ENCODE data around the gene ELK4. TPM values are rescaled to one million over a fixed set of nuclear protein-coding genes. Genes with fewer than 3 reads are reported as not detected.

Gene ELK4
- total and polyA plus RNA-seq, 2 of the 13 experiments (the other 11 are each of a cell fraction or from before 2014, with no cell fraction given), result 8.3 to 13.1 TPM

DNA sequence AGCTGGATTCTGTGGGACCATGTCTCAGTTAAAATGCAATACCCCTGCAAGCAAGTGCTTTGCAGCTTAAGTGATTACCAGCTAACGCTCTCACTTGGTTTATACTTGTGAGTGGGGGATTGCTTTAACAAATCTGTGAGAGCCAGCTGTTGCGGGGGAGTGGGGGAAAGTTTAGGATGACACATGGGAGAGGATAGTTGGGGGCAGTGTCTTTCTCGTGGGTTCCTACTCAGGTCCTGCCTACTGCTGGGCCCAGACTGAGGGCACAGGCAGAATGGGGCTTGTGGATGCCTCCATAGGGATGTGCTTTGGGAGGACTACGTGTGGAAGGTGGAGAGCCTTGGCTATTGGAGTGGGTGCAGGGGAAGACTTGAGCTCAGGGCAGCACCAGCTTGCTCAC lies 60.1 kb downstream of the ELK4 start (continued):
- TF ChIP-seq ARHGAP35 (CRISPR knock-in tag; IDR thresholded peaks at IDR 0.05; ENCODE audit: borderline replicate concordance) (no peak), HNF4G (IDR thresholded peaks at IDR 0.05; ENCODE audit: borderline replicate concordance, low read depth, low read length) (no peak), HNF4G (CRISPR knock-in tag; IDR thresholded peaks at IDR 0.05; ENCODE audit: borderline replicate concordance, low read depth) (no peak)

- DNase-seq (ENCODE audit: low spot score) (no peak), ATAC-seq (no peak; the same call in 2 of the 3 replicates), FAIRE-seq (no peak)
- Histone ChIP-seq H3K4me3 (replicated peaks in 1 of 3; ENCODE audit: insufficient read depth in 1 of 3, low read depth in 2 of 3, low read length in 3 of 3) (no peak overlapping the region), H3K27ac (ENCODE audit: extremely low read length, insufficient read depth, low read length) (no peak overlapping the region), H3K4me2 (ENCODE audit: low read depth, low read length) (no peak overlapping the region), H4K20me1 (ENCODE audit: insufficient read depth, low read length) (peaks cover 4% of the 10 kb centered on the region; the same call in 1 of the 2 replicates), H3K36me3 (replicated peaks in 1 of 2; ENCODE audit: control insufficient read depth in 1 of 2, insufficient read depth in 2 of 2, low read length in 2 of 2) (no peaks in the 10 kb centered on the region), H3K9ac (ENCODE audit: insufficient read depth, low read depth, low read length) (no peak overlapping the region), H3K9me3 (ENCODE audit: low read length) (no peaks in the 10 kb centered on the region), H3K79me2 (ENCODE audit: insufficient read depth, low read length) (no peaks in the 10 kb centered on the region), H3K27me3 (ENCODE audit: control insufficient read depth in 1 of 2, insufficient read depth in 2 of 2, low read length in 2 of 2) (peaks cover 7 to 71% of the 10 kb centered on the region in 2 experiments), H3K4me1 (ENCODE audit: insufficient read depth, low read length) (no peaks in the 10 kb centered on the region), H2AFZ (ENCODE audit: low read length) (no peak overlapping the region)
- POLR2A ChIA-PET, result no interaction called here
- BruUV-seq (replicated peaks), result no TSS peak
- in situ Hi-C loops (cut with HindIII; ENCODE audit: extremely low pct_ligation_motif_present, low pct_unique_long_range_greater_than_20kb) (no loop called here), intact Hi-C loops (cut with micrococcal nuclease; ENCODE audit: unreplicated experiment) (no loop called here)
- CTCF ChIA-PET (ENCODE audit: low intra/inter-chr PET ratio, low total read pairs), result no interaction called here
- TF ChIP-seq ATF1 (CRISPR knock-in tag; IDR thresholded peaks at IDR 0.05) (no peak), FOSL2 (CRISPR knock-in tag; IDR thresholded peaks at IDR 0.05) (peak; percentile 65)
- 6% methylated on average over 2 of the region's 2 CpGs for whole genome bisulfite sequencing (ENCODE audit: low lambda C conversion rate)
These were observed 60.8 kb downstream of the ELK4 start for GRCh38 chr1:205570796-205571537.

DNA sequence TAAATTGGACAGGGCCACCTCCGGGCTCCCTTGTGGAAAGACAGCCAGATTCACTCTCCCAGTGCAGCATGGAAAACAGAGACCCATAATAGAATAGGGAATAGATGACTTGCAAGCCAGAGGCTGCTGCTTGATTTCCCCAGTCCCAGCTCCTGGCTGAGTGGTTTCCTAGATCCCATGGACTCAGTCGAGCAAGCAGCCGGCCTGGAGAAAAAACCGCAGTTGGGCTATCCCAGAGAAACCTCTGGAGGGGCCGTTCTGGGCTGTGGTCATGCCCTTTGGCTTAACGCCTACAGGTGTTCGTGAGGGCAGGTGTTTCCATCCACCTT lies 61.7 kb downstream of the ELK4 start:
- intact Hi-C loops (cut with micrococcal nuclease; ENCODE audit: unreplicated experiment) (no loop called here), in situ Hi-C loops (cut with HindIII; ENCODE audit: extremely low pct_ligation_motif_present, low pct_unique_long_range_greater_than_20kb) (no loop called here)
- Histone ChIP-seq H3K4me3 (replicated peaks in 1 of 3; ENCODE audit: insufficient read depth in 1 of 3, low read depth in 2 of 3, low read length in 3 of 3) (no peak overlapping the region), H4K20me1 (ENCODE audit: insufficient read depth, low read length) (peaks cover 4% of the 10 kb centered on the region; the same call in 1 of the 2 replicates), H3K9ac (ENCODE audit: insufficient read depth, low read depth, low read length) (no peak overlapping the region), H2AFZ (ENCODE audit: low read length) (no peak overlapping the region), H3K4me2 (ENCODE audit: low read depth, low read length) (no peak overlapping the region), H3K4me1 (ENCODE audit: insufficient read depth, low read length) (no peaks in the 10 kb centered on the region), H3K36me3 (replicated peaks in 1 of 2; ENCODE audit: control insufficient read depth in 1 of 2, insufficient read depth in 2 of 2, low read length in 2 of 2) (no peaks in the 10 kb centered on the region), H3K79me2 (ENCODE audit: insufficient read depth, low read length) (no peaks in the 10 kb centered on the region), H3K9me3 (ENCODE audit: low read length) (no peaks in the 10 kb centered on the region), H3K27ac (ENCODE audit: extremely low read length, insufficient read depth, low read length) (no peak overlapping the region), H3K27me3 (ENCODE audit: control insufficient read depth in 1 of 2, insufficient read depth in 2 of 2, low read length in 2 of 2) (peaks cover 5 to 70% of the 10 kb centered on the region in 2 experiments)
- ATAC-seq (no peak), DNase-seq (ENCODE audit: low spot score) (no peak), FAIRE-seq (no peak)
- ChIA-PET CTCF (ENCODE audit: low intra/inter-chr PET ratio, low total read pairs) (no interaction called here), POLR2A (no interaction called here)
- no TSS peak for BruUV-seq (replicated peaks)
- 0% methylated on average over 4 of the region's 7 CpGs for WGBS (ENCODE audit: low lambda C conversion rate)
- TF ChIP-seq ZNF569 (CRISPR knock-in tag; IDR thresholded peaks at IDR 0.05; ENCODE audit: borderline replicate concordance), result no peak
- no peak for TF ChIP-seq ZNF513 (CRISPR knock-in tag; conservative IDR thresholded peaks at IDR 0.05)
- no peak for TF ChIP-seq FOXC1 (CRISPR knock-in tag; IDR thresholded peaks at IDR 0.05; ENCODE audit: borderline replicate concordance)
- no peak for TF ChIP-seq ZNF256 (CRISPR knock-in tag; conservative IDR thresholded peaks at IDR 0.05)
- no peak for TF ChIP-seq NKX3-1 (CRISPR knock-in tag; IDR thresholded peaks at IDR 0.05)
- TF ChIP-seq ZNF670 (CRISPR knock-in tag; IDR thresholded peaks at IDR 0.05; ENCODE audit: borderline replicate concordance), result no peak
- TF ChIP-seq, protein P1, sequence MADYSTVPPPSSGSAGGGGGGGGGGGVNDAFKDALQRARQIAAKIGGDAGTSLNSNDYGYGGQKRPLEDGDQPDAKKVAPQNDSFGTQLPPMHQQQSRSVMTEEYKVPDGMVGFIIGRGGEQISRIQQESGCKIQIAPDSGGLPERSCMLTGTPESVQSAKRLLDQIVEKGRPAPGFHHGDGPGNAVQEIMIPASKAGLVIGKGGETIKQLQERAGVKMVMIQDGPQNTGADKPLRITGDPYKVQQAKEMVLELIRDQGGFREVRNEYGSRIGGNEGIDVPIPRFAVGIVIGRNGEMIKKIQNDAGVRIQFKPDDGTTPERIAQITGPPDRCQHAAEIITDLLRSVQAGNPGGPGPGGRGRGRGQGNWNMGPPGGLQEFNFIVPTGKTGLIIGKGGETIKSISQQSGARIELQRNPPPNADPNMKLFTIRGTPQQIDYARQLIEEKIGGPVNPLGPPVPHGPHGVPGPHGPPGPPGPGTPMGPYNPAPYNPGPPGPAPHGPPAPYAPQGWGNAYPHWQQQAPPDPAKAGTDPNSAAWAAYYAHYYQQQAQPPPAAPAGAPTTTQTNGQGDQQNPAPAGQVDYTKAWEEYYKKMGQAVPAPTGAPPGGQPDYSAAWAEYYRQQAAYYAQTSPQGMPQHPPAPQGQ (CRISPR knock-in tag; IDR thresholded peaks at IDR 0.05; ENCODE audit: borderline replicate concordance), result no peak
- TF ChIP-seq REXO4 (CRISPR knock-in tag; IDR thresholded peaks at IDR 0.05; ENCODE audit: borderline replicate concordance), result no peak
- TF ChIP-seq SYNCRIP (IDR thresholded peaks at IDR 0.05; ENCODE audit: insufficient read depth, low read depth, low read length), result no peak
